HepG2 (cell line): ENCODE results near the gene IQCE. TPM values are rescaled to one million over a fixed set of nuclear protein-coding genes. Genes with fewer than 3 reads are reported as not detected.

Experiments used
- ATAC-seq: fragments of 200-7000 bp; cut with Tn5 transposase; 3 replicates; pipeline ENCODE4 v1.9.1; 2020; ENCODE audit warnings: mild to moderate bottlenecking, moderate library complexity
- BruUV-seq: library from RNA; stranded (reverse); fragments of 400-500 nt; replicated peaks from 2 replicates; lab custom pipeline; 2021; lab: Mats Ljungman, UMichigan
- CTCF ChIA-PET: fragments of 300-600 bp; formaldehyde crosslinking; extraction: SDS; loops from one replicate; lab custom pipeline; 2021; ENCODE audit warnings: low total read pairs, inconsistent platforms, low intra/inter-chr PET ratio; lab: Yijun Ruan, JAX
- POLR2A ChIA-PET: fragments of 350-600 bp; sonication (Branson Sonifier 250); formaldehyde crosslinking; loops from one replicate; lab custom pipeline; 2020; ENCODE audit warnings: antibody characterized with exemption, inconsistent platforms; lab: Yijun Ruan, JAX
- DNase-seq: peaks from one replicate; pipeline ENCODE4 v3.0.0-alpha.2; 2015; ENCODE audit warnings: low spot score
- FAIRE-seq: peaks from 3 replicates; lab custom pipeline; 2011; peaks lifted over from hg19 to GRCh38; lab: Jason Lieb, UNC
- H2AFZ ChIP-seq: one replicate; pipeline ENCODE4 v1.6.1; 2011; ENCODE audit warnings: low read length, inconsistent platforms
- H3K27ac ChIP-seq: fragments of 300-600 bp; 3 replicates; pipeline ENCODE4 v1.8.0; 2011; ENCODE audit warnings: mixed run types, mild to moderate bottlenecking, mixed read lengths, low read length, inconsistent platforms; ENCODE audit not compliant: insufficient read depth; ENCODE audit errors: extremely low read length
- H3K27me3 ChIP-seq, 2 experiments: fragments of 200-600 bp in 1 of 2; 2 replicates in 1 of 2; 3 replicates in 1 of 2; pipeline versions ENCODE4 v1.6.0 to v1.8.0; 2011; ENCODE audit warnings: low read length in 2 of 2, mild to moderate bottlenecking in 2 of 2, moderate library complexity in 2 of 2, inconsistent platforms in 1 of 2; ENCODE audit not compliant: insufficient read depth in 2 of 2, control insufficient read depth in 1 of 2
- H3K36me3 ChIP-seq, 2 experiments: fragments of 200-600 bp in 1 of 2; replicated peaks in 1 of 2; 2 replicates in 1 of 2; 3 replicates in 1 of 2; pipeline versions ENCODE4 v1.5.1 to v1.8.0; 2011; ENCODE audit warnings: low read length in 2 of 2, inconsistent platforms in 1 of 2; ENCODE audit not compliant: insufficient read depth in 2 of 2, control insufficient read depth in 1 of 2
- H3K4me1 ChIP-seq: 2 replicates; pipeline ENCODE4 v1.5.1; 2012; ENCODE audit warnings: low read length, inconsistent platforms; ENCODE audit not compliant: insufficient read depth
- H3K4me2 ChIP-seq: 2 replicates; pipeline ENCODE4 v1.6.0; 2011; ENCODE audit warnings: low read depth, low read length, inconsistent platforms
- H3K4me3 ChIP-seq, 3 experiments: fragments of 200-600 bp in 1 of 3; sonication (generic), shearing (Covaris generic) in 1 of 3; replicated peaks in 1 of 3; 2 replicates each; pipeline ENCODE4 v1.5.1; 2011 to 2016; ENCODE audit warnings: low read length in 3 of 3, inconsistent platforms in 2 of 3, low read depth in 2 of 3, mild to moderate bottlenecking in 2 of 3, control low read depth in 1 of 3, mixed read lengths in 1 of 3; ENCODE audit not compliant: insufficient read depth in 1 of 3
- H3K79me2 ChIP-seq: one replicate; pipeline ENCODE4 v1.6.1; 2011; ENCODE audit warnings: low read length, inconsistent platforms; ENCODE audit not compliant: insufficient read depth
- H3K9ac ChIP-seq: 2 replicates; pipeline ENCODE4 v1.6.0; 2011; ENCODE audit warnings: mild to moderate bottlenecking, low read depth, low read length, inconsistent platforms; ENCODE audit not compliant: insufficient read depth
- H3K9me3 ChIP-seq: 2 replicates; pipeline ENCODE4 v1.5.1; 2012; ENCODE audit warnings: mild to moderate bottlenecking, low read length
- H4K20me1 ChIP-seq: 2 replicates; pipeline ENCODE4 v1.6.0; 2011; ENCODE audit warnings: inconsistent platforms, mild to moderate bottlenecking, low read length, moderate library complexity; ENCODE audit not compliant: insufficient read depth
- AHDC1 ChIP-seq: sonication (generic); formaldehyde crosslinking; IDR thresholded peaks from 2 replicates; pipeline ENCODE4 v1.5.1; 2020; ENCODE audit warnings: mild to moderate bottlenecking, missing genetic modification reagents, borderline replicate concordance
- ATRX ChIP-seq: sonication (generic); formaldehyde crosslinking; IDR thresholded peaks from 2 replicates; pipeline ENCODE4 v1.4.0; 2020; ENCODE audit warnings: missing genetic modification reagents, borderline replicate concordance
- POLR2A ChIP-seq, 2 experiments: IDR thresholded peaks; 2 replicates each; pipeline ENCODE4 v1.6.1; 2011; ENCODE audit warnings: low read depth in 2 of 2, low read length in 2 of 2, mild to moderate bottlenecking in 1 of 2, moderate library complexity in 1 of 2; ENCODE audit not compliant: insufficient read depth in 1 of 2
- TFDP1 ChIP-seq: IDR thresholded peaks from 2 replicates; pipeline ENCODE4 v1.6.1; 2016; ENCODE audit warnings: missing compliant biosample characterization, missing genetic modification reagents, borderline replicate concordance
- THRA ChIP-seq: sonication (generic); formaldehyde crosslinking; IDR thresholded peaks from 2 replicates; pipeline ENCODE4 v1.4.0; 2020; ENCODE audit warnings: missing genetic modification reagents, borderline replicate concordance
- ZBTB49 ChIP-seq: sonication (generic); formaldehyde crosslinking; IDR thresholded peaks from 2 replicates; pipeline ENCODE4 v1.4.0; 2020; ENCODE audit warnings: missing genetic modification reagents, borderline replicate concordance
- ZNF3 ChIP-seq: IDR thresholded peaks from 2 replicates; pipeline ENCODE4 v1.7.0; 2017; ENCODE audit warnings: inconsistent platforms
- WGBS: methylation state at CpG from one replicate; pipeline ENCODE4 v1.1.6; 2017; ENCODE audit warnings: low lambda C conversion rate; 5-methylcytosine and 5-hydroxymethylcytosine counted together
- in situ Hi-C: cut with HindIII; loops from 2 replicates; pipeline ENCODE4 v1.10.0; 2017; ENCODE audit warnings: low pct_unique_long_range_greater_than_20kb; ENCODE audit not compliant: extremely low pct_ligation_motif_present
- intact Hi-C: fragments of 100-400 bp; cut with micrococcal nuclease; formaldehyde crosslinking; loops from one replicate; pipeline ENCODE4 v1.10.0; 2022; ENCODE audit not compliant: unreplicated experiment
- polyA plus RNA-seq, 8 experiments: library from polyadenylated mRNA; depleted of rRNA in 3 of 8; stranded (reverse) in 7 of 8; unstranded in 1 of 8; fragments of >200 nt; fragmentation: Illumina TruSeq in 4 of 8; extraction: Trizol in 4 of 8; gene quantifications; 2 replicates each; pipeline versions ENCODE4 v1.2.1 to v1.2.3, GENCODE V29; 2011 to 2016; ENCODE audit warnings: low read depth in 4 of 8, missing spikeins in 1 of 8, mixed read lengths in 1 of 8; ENCODE audit not compliant: insufficient read depth in 1 of 8
- total RNA-seq, 5 experiments: library from RNA; depleted of rRNA; stranded (reverse); fragments of >200 nt; fragmentation: Illumina TruSeq; extraction: Trizol; gene quantifications; 2 replicates each; pipeline ENCODE4 v1.2.3, GENCODE V29; 2016; ENCODE audit warnings: low read depth in 1 of 5

Gene IQCE
- total and polyA plus RNA-seq, 2 of the 13 experiments (the other 11 are each of a cell fraction or from before 2014, with no cell fraction given) = 1.5 to 2.5 TPM

- no peak for TF ChIP-seq ATRX (CRISPR knock-in tag)
- TF ChIP-seq ZBTB49 (CRISPR knock-in tag) = no peak
- TF ChIP-seq ZNF3 = no peak
Observed at GRCh38 chr7:2616387-2617324, 57.9 kb downstream of the IQCE start (continued).

- ATAC-seq = no peak
- CTCF ChIA-PET = no interaction called here
- Histone ChIP-seq H3K4me2 (no peak overlapping the region), H2AFZ (no peak overlapping the region), H3K27ac (no peak overlapping the region), H3K9ac (no peak overlapping the region), H3K4me3 (no peak overlapping the region), H3K27me3 (no peaks in the 10 kb centered on the region; a peak in 1 of 5 replicates), H3K9me3 (no peaks in the 10 kb centered on the region), H3K36me3 (no peaks in the 10 kb centered on the region; a peak in 1 of 5 replicates), H3K4me1 (peaks cover 74% of the 10 kb centered on the region), H3K79me2 (peaks cover 11% of the 10 kb centered on the region), H4K20me1 (no peaks in the 10 kb centered on the region)
- in situ Hi-C loops = no loop called here
- WGBS = 88% methylated on average over 22 of the region's 22 CpGs
- no peak for FAIRE-seq
- POLR2A ChIA-PET = interaction anchor here (1.4 kb wide), 1 partner anchor 14 kb away, joined by 4 read pairs; the partner anchor contains the start of gene TTYH3
- no TSS peak for BruUV-seq
- DNase-seq = no peak
- intact Hi-C loops = no loop called here
- TF ChIP-seq THRA (CRISPR knock-in tag) (no peak), AHDC1 (CRISPR knock-in tag) (no peak), POLR2A (IDR thresholded peaks at IDR 0.05; ENCODE audit: insufficient read depth in 1 of 2, low read depth in 2 of 2, low read length in 2 of 2) (peak in 1 of 2 experiments; percentile 12; a peak in 1 of 4 replicates), TFDP1 (CRISPR knock-in tag) (no peak)
Observed at GRCh38 chr7:2617325-2617905, 58.6 kb downstream of the IQCE start.
